ENCODE results near the gene ARHGAP22.
A peak's percentile ranks its signal among the peaks of the same experiment; 100 is the strongest.

The ARHGAP22 gene, protein sequence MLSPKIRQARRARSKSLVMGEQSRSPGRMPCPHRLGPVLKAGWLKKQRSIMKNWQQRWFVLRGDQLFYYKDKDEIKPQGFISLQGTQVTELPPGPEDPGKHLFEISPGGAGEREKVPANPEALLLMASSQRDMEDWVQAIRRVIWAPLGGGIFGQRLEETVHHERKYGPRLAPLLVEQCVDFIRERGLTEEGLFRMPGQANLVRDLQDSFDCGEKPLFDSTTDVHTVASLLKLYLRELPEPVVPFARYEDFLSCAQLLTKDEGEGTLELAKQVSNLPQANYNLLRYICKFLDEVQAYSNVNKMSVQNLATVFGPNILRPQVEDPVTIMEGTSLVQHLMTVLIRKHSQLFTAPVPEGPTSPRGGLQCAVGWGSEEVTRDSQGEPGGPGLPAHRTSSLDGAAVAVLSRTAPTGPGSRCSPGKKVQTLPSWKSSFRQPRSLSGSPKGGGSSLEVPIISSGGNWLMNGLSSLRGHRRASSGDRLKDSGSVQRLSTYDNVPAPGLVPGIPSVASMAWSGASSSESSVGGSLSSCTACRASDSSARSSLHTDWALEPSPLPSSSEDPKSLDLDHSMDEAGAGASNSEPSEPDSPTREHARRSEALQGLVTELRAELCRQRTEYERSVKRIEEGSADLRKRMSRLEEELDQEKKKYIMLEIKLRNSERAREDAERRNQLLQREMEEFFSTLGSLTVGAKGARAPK

GRCh38 chr10:48604991-48605508 lies at the start of gene ARHGAP22:
Gene ARHGAP22, minus strand, starts transcription at chr10:48605073. Its CDS starts 277 bp downstream, at chr10:48604796.
- peak within 1 kb of the TSS; percentile 68 for H3K4me3 ChIP-seq (replicated peaks; ENCODE audit: low read depth, low read length)
- DNase-seq (ENCODE audit: extremely low read depth, low read depth): no peak
- TF ChIP-seq, protein P1, sequence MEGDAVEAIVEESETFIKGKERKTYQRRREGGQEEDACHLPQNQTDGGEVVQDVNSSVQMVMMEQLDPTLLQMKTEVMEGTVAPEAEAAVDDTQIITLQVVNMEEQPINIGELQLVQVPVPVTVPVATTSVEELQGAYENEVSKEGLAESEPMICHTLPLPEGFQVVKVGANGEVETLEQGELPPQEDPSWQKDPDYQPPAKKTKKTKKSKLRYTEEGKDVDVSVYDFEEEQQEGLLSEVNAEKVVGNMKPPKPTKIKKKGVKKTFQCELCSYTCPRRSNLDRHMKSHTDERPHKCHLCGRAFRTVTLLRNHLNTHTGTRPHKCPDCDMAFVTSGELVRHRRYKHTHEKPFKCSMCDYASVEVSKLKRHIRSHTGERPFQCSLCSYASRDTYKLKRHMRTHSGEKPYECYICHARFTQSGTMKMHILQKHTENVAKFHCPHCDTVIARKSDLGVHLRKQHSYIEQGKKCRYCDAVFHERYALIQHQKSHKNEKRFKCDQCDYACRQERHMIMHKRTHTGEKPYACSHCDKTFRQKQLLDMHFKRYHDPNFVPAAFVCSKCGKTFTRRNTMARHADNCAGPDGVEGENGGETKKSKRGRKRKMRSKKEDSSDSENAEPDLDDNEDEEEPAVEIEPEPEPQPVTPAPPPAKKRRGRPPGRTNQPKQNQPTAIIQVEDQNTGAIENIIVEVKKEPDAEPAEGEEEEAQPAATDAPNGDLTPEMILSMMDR (IDR thresholded peaks at IDR 0.05; ENCODE audit: low read depth, low read length, missing control alignments): no peak

- TF ChIP-seq, protein P1 (IDR thresholded peaks at IDR 0.05; ENCODE audit: low read depth, low read length, missing control alignments): no peak
- no peak for DNase-seq (ENCODE audit: extremely low read depth, low read depth)
- no peak overlapping the region for H3K4me3 ChIP-seq (replicated peaks; ENCODE audit: low read depth, low read length)
These were observed 49.2 kb upstream of the ARHGAP22 start for GRCh38 chr10:48653944-48654698.

DNA sequence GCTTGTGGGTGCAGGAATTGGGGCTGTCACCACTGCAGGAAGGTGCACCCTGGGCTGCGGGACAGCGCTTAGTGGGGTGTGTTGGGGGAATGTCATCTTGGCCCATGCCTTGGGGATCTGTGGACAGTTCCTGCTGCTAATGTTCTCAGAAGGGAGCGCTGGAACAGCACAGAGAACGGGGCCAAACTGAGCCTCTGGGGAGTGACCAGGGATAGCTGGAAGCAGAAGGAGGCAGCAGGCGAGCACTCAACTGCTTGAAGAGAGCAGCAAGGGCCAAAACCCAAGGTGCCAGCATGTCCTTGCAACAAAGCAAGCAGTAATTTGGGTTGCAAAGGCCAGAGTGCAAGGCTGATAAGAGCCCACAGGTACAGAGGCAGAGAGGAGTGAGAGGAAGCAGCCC lies 48.5 kb upstream of the ARHGAP22 start:
- no peak overlapping the region for H3K4me3 ChIP-seq (replicated peaks; ENCODE audit: low read depth, low read length)
- TF ChIP-seq, protein P1 (IDR thresholded peaks at IDR 0.05; ENCODE audit: low read depth, low read length, missing control alignments): no peak
- no peak for DNase-seq (ENCODE audit: extremely low read depth, low read depth)

- TF ChIP-seq, protein P1 (IDR thresholded peaks at IDR 0.05; ENCODE audit: low read depth, low read length, missing control alignments): no peak
- no peak for DNase-seq (ENCODE audit: extremely low read depth, low read depth)
- no peak overlapping the region for H3K4me3 ChIP-seq (replicated peaks; ENCODE audit: low read depth, low read length)
These were observed 47.5 kb upstream of the ARHGAP22 start for GRCh38 chr10:48652344-48652743.

DNA sequence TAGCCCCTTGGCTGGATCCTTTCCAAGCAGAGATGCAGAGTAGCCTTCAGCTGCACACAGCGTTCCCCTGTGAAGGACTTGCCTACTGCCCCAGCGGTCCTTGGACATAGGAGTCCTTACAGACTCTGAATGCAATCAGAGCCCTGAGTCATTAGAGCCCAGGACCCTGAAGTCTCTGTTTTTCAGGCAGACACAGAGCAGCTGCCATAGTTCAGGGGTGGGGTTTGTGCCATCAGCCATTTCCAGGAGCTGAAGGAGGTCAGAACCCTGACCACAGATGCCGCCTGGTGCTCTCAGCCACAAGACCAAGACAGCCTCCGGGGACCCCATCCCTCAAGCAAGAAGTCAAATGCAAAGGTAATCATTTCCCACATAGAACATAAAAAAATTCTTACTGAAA lies 47.0 kb upstream of the ARHGAP22 start:
- DNase-seq (ENCODE audit: extremely low read depth, low read depth): no peak
- TF ChIP-seq, protein P1 (IDR thresholded peaks at IDR 0.05; ENCODE audit: low read depth, low read length, missing control alignments): no peak
- H3K4me3 ChIP-seq (replicated peaks; ENCODE audit: low read depth, low read length): no peak overlapping the region

DNA sequence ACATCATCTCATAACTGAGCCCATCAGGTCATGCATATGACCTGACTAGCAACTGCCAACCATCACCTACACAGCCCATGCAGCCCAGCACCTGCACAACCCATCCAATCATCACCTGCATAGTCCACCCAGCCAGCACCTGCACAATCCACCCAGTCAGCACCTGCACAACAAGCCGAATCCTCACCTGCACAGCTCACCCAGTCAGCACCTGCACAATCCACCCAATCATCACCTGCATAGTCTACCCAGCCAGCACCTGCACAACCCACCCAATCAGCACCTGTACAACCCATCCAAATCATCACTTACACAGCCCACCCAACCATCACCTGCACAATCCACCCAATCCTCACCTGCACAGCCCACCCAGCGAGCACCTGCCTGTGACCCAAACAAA lies 46.4 kb upstream of the ARHGAP22 start:
- TF ChIP-seq, protein P1 (IDR thresholded peaks at IDR 0.05; ENCODE audit: low read depth, low read length, missing control alignments): no peak
- DNase-seq (ENCODE audit: extremely low read depth, low read depth): no peak
- H3K4me3 ChIP-seq (replicated peaks; ENCODE audit: low read depth, low read length): no peak overlapping the region

All from HFF-Myc (cell line).